GM21723 (cell line): Measurements from ENCODE around the gene EMC9.
"Not testable (repeated sequence)": the region's sequence is repeated elsewhere in the genome, so short reads cannot be mapped to it uniquely, and the experiment has no call there.

Source experiments
- ATAC-seq: cut with Tn5 transposase; IDR thresholded peaks from one replicate; pipeline ENCODE4 v1.9.1; 2021; ENCODE audit warnings: mild to moderate bottlenecking, moderate library complexity; ENCODE audit not compliant: unreplicated experiment

EMC9 gene

DNA sequence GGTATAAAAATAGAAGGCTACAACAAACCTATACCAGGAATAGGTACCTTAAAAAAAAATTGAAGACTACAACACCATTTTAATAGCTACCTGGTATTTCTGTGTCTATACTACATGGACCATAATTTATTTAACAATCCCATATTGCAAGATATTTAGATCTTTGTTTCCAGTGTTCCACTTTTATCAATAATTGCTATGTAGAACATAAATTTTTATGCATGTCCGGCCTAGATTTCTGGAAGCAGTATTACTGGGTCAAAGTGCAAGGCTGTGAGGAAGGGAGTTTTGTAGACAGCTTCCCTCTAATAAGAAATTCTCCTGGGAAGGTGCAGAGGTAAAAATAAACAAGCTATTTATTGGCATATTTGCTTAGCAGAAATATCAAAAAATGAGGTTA lies 30.9 kb downstream of the EMC9 start:
- no peak for ATAC-seq

DNA sequence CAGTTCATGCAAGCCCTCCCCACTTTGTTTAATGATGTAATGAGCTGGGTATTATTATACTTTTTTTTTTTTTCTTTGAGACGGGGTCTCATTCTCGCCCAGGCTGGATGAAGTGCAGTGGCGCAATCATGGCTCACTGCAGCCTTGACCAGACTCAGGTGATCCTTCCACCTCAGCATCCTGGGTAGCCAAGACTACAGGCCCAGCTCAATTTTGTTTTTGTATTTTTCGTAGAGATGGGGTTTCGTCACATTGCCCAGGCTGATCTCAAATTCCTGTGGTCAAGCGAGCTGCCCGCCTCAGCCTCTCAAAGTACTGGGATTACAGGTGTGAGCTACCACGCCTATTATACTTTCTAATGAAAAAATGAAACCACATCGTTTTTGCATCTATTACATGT lies 31.3 kb downstream of the EMC9 start:
- ATAC-seq = no peak

DNA sequence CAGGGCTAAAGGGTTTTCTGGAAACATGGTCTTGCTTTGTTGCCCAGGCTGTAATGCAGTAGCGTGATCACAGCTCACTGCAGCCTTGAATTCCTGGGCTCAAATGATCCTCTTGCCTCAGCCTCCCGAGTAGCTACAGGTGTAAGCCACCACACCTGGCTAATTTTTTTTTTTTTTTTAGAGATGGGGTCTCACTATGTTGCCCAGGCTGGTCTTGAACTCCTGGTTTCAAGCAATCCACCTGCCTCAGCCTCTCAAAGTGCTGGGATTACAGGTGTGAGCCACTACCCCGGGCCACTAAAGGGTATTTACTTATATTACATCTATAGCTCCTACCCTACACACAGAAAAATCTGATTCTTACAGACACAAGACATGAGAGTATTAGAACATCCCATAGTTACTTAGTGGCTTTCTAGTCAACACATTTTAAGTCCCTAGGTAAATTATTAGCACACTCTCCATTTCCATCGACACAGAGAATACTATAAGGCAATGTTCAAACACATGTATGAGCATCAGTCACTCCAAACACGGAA lies 33.0 kb downstream of the EMC9 start:
- ATAC-seq = peak; percentile 37

DNA sequence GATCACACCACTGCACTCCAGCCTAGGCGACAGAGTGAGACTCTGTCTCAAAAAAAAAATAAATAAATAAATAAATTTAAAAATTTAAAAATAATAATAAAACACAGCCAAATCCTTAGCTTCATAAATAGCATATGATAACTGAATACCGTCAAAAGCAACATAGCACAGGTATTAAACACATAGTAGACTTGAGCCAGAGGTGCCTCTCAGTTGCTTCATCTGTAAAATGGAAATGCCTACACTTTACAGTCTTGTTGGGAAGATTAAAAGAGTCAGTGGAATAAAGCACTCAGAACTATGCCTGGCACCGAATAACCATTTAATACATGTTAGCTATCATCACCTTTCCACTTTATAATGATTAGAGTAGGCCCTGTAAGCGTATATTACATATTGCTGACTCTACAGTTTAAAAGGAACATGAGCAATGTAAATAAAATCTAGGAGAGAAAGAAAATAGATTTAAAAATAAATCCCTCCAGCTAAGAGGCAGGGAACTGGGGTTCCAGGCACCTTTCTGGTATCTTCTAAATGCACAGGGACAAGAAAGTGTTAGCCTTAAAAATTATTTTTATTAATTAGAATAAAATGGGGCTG lies 34.6 kb downstream of the EMC9 start:
- no peak for ATAC-seq

DNA sequence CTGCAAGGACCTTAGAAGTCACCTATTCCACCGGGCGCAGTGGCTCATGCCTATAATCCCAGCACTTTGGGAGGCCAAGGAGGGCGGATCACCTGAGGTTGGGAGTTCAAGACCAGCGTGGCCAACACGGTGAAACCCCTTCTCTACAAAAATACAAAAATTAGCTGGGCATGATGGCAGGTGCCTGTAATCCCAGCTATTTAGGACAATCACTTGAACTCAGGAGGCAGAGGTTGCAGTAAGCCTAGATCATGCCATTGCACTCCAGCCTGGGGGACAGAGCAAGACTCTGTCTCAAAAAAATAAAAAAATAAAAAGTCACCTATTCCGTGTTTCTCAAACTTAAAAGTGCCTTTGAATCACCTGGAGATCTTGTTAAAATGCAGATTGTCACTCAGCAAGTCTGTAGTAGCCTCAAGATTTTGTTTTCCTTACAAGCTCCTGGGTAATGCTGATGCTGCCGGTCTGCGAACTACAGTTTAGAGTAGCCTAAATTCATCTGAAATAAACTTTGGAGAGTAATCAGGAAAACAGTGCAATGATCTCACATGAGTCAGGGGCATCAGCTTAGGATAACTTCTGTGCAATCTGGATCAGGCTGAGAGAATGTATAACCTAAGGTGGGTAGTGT lies 35.7 kb downstream of the EMC9 start:
- not testable (repeated sequence) for ATAC-seq

DNA sequence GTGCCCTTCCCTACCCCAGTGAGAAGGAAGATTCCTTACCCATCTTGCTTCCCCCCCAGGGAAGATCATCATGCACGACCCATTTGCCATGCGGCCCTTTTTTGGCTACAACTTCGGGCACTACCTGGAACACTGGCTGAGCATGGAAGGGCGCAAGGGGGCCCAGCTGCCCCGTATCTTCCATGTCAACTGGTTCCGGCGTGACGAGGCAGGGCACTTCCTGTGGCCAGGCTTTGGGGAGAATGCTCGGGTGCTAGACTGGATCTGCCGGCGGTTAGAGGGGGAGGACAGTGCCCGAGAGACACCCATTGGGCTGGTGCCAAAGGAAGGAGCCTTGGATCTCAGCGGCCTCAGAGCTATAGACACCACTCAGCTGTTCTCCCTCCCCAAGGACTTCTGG lies 37.9 kb downstream of the EMC9 start:
- ATAC-seq = no peak

DNA sequence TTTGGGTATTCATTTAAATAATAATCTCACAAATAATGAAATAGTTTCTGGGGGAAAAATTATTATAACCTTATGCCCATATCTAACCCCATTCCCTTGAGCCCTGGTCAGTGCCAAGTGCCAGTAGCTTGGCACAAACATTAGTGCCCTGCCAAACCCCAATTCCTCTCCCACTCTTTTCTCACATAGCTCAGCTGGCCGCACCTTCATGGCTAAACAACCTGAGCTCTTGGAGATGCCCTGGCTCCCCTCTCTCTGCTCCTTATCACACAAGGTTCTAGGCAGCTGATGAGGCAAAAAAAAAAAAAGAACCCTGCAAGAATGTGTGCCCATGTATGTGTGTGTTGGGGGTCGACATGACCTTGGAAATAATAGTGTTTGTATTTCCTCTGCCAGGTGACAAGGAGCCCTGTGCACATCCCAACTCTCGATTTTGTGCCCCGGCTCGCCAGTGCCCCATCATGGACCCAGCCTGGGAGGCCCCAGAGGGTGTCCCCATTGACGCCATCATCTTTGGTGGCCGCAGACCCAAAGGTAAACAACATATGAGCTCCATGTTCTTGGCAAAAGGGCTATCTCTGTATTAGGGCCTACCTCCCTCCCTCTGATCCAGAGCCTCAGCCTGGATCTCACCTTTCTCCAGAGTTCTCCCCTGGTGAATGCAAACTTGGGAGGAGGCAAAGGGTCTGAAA lies 38.9 kb downstream of the EMC9 start:
- ATAC-seq = no peak

DNA sequence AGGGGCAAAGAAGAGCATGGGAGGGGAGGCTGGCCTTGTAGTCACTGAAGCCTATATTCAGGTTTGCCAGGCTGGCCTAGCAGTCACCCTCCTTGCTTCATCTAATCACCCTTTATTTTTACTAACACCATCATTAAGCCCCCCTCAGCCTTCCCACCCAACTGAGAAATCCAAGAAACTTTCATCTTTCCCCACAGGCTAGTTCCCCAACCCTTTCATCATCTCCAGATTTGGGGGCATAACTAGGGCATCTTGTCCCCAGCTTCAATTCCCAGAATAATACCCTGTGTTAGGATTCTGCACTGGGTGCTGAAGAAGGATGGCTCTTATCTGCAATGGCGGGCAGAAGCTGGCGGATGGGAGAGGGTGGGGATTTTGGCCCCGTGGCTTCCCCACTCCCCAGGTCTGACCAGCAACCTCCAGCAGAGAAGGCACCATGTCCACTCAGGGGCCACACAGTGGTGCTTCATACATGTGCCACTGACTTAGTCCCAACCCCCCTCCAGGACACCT lies 40.4 kb downstream of the EMC9 start:
- no peak for ATAC-seq

DNA sequence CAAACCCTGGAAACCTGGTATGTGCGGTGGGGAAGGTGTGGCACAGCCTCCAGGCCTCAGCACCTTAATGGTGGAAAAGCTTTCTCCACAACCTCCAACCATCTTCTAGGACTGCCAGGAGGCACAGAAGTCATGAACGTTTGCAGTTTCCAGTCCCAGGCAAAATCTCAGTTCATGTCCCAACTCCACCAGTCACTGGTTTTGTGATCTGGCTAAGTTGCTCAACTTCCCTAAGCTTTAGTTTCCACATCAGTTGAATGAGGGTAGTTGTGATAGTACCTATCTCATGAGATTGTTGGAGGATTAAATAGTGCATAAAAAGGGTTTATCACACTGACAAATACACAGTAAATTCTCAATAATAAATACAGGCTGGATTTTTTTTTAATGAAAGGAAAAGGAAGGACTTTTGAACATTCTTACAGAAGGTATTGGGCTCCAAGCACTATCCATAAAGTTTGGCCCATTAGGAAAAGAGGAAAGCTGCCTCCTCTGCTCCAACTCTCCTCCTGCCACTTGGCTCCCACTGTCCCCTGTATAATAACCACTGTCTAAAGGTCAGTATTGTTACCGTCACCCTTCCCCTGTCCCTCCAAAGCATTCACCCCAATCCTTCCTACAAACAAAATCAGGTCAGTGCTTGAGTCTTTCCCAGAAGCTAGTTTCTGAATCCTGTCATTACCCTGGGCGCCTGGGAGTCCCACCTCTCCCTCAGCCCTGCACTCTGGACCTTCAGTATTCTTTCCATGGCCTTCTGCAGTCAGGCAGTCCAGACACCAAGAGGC lies 41.0 kb downstream of the EMC9 start:
- ATAC-seq = no peak

DNA sequence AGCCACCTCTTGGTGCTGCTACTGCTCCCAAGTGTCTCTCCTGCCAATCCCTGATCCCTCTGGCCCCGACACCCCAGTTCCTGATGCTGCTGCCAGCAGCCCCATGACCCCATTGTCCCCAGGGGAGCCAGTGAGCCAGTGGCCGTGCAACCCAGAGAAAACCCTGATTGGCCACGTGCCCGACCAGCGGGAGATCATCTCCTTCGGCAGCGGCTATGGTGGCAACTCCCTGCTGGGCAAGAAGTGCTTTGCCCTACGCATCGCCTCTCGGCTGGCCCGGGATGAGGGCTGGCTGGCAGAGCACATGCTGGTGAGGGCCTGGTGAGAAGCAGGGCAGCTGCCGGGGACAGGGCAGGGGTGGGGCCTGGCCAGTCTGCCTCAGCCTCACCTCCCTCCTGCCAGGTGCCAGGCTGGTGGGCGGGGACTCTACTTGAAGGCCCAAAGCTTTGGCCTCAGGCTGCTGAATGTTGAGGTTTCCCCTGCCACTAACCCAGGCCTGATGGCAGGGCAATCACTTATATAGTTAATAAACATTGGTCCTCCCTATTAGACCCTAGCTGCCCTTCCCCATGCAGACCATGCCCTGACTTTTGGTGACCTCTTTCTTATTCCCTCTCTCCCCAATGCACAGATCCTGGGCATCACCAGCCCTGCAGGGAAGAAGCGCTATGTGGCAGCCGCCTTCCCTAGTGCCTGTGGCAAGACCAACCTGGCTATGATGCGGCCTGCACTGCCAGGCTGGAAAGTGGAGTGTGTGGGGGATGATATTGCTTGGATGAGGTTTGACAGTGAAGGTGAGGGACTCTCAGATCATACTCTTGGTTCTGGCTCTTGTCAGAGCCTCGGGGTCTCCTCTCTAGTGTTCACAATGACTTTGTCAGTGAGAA lies 42.2 kb downstream of the EMC9 start:
- ATAC-seq = no peak

DNA sequence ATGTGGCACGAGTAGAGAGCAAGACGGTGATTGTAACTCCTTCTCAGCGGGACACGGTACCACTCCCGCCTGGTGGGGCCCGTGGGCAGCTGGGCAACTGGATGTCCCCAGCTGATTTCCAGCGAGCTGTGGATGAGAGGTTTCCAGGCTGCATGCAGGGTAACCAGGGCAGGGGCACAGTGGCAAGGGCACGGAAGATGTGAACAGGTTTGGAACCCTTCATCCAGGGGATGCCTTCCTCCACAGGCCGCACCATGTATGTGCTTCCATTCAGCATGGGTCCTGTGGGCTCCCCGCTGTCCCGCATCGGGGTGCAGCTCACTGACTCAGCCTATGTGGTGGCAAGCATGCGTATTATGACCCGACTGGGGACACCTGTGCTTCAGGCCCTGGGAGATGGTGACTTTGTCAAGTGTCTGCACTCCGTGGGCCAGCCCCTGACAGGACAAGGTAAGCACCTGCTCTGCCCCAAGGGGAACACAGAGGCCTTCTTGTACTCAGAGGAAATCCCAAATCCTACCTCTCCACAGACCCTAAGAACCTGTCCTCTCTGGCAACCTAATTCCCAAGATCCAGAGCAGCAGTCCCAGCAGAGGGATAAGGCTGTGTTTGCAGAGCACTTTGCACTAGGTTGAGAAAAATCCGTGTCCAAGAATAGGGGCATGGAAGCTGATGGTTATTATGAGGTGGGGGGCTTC lies 43.0 kb downstream of the EMC9 start:
- ATAC-seq = no peak

DNA sequence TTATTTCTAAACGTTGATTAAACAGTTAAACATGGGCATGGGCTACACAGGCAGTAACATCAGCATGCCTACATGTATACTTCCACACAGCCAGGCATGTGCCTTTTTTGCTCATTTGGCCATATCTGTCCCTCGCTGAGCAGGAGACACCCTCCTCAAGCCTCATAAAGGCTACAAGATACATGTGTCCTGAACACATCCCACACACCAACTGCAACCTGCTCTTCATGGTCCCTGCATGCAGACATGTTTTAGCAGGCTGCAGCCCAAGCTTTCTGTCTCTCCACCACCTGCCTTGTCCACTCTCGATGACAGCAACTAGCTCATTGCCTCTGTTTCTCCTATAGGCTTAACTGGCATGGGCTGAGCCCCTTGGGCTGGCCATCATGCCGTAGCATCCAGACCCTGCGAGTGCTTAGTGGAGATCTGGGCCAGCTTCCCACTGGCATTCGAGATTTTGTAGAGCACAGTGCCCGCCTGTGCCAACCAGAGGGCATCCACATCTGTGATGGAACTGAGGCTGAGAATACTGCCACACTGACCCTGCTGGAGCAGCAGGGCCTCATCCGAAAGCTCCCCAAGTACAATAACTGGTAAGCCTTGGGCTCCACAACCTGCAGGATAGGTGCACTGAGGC lies 44.7 kb downstream of the EMC9 start:
- ATAC-seq = no peak

DNA sequence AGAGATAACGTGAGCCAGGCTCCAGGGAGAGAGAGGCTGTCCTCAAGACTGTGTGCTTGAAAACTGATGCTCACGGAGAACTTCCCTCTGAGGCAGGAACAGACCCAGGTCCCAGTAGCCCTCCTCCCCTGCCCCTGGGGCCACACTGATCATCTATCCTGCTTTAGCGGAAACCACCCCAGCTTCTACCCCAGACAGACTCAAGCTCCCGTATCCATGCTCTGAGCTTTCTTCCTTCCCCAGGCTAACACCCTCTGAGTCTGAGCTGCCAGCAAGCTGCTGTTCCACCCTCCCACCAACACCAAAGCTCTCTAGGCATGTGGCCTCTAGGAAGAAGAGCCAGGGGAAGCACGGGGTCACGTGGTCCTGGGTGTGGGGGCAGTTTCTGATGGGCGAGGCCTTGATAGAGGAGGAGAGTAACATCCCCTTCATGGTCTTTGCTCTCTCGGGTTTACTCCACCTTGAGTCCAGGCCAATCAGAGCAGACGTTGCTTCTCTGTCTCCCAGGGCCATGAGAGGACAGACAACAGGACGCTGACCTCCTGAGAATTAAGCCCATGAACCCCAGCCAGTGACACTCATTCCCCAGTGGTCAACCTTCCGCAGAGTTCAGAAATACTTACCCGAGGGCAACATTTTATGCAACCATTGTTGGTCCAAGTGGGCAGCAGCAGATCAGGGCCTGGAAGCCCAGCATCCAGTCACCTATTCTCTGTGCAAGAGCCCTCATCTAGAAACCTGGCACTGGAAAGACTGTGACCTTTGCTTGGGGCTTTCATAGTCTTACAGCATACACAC lies 45.9 kb downstream of the EMC9 start:
- ATAC-seq = peak; percentile 72

DNA sequence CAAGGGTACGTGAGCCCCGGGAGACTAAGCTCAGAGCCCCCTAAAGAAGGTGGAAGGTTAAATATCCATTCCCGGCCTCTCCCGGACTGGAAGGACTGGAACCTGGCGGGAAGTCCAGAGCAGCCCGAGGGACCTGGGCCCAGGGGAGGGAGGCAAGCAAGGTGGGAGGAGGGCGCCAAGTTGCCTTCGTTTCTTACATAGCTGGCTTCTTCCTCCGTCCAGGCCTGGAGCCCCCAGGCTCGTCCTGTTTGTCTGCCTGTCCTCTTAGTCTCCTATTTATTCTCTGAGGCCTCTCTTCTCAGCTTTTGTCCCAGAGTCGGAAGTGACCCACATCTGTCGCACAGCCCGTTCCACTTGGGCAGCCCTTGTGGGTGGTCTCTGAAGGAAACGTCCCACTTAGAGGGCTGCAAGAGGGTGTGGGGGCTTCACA lies 46.5 kb downstream of the EMC9 start:
- ATAC-seq = peak; percentile 7

DNA sequence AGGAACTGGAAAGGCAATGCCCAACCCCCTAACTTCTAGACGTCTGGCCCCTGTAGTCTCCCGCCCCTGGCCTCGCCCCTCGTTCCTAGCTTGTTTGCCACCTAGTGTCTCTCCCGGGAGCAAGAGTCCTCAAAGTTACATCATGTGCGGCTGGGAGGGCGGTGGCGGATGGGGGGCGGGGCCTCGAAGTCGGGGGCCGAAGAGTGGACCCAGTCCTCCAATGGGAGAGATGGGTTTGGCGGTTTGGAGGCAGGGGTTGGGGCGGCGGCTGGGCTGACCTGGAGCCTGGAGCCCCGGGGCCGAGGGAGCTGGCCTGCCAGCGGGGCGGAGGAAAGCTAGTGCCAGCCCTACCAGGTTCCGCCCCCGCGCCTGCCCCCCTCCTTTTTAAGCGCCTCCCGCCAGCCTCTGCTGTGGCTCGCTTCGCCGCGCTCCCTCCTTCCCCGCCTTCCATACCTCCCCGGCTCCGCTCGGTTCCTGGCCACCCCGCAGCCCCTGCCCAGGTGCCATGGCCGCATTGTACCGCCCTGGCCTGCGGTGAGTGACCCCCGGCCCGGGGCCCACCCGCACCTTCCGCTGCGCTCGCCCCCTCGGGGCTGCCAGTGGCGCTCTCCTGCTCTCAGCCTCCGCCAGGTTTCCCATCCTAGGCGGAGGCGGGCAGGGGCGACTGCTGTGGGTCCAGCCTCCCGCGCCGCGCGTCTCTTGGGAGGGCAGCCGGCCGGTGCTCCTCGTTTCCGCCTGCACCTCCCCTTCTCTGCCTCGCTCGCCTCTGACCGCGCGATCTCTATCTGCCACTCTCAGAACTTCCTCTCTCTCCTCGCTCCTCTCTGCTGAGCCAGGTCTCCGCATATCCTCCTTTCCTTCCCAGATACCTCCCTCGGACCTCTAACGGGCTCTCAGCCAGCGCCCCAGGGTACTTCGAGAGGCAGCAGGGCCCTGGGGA lies 47.2 kb downstream of the EMC9 start, which contains the start of gene PCK2:
TSS of gene PCK2 (plus strand) at position 411 of the 940 bp plus-strand sequence. CDS start at position 506, 95 bp downstream.
- ATAC-seq = peak; percentile 51

DNA sequence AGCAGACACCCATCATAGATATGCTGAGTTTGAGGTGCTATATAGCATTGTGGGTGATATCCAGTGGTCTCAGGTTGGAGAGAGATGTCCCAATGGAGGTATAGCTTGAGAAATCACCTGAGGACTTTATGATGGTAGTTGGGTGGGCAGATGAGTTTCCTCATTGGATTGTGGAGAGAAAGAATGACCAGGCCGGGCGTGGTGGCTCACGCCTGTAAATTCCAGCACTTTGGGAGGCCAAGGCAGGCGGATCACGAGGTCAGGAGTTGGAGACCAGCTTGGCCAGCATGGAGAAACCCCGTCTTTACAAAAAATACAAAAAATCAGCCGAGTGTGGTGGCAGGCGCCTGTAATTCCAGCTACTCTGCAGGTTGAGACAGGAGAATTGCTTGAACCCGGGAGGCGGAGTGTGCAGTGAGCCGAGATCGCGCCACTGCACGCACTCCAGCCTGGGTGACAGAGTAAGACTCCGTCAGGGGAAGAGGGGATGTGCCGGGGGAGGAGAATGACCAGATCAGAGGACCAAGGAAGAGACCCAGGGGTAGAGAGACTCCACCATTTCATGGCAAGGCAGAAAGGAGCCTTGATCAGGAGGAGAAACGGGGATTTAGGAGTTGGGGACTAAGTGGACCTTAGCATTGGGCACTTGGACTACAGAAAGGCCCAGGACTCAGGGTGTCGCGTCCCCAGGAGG lies 48.0 kb downstream of the EMC9 start:
- no peak for ATAC-seq
